ENCODE measurements around the gene CALM1.

DNA sequence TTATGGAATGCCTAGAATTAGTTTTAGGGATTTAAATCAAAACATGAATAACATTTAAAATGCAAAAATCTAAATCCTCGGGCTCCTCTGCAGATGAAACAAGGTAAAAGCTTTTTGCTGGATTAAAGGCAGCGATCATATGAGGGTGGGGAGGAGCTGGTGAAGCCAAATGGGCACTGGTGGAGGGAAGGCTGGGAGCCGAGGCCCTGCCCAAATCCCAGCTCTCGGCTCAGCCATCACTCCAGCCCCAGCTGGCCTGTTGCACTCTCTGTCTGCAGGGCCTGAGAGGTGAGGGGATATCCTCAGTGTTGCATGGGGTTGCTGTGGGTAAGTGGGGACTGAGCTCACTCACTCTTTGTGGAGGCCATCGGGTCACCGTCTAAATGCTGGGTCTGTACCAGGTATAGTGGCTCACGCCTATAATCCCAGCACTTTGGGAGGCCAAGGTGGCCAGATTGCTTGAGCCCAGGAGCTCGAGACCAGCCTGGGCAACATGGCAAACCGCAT lies 28.6 kb downstream of the CALM1 start:
- TF ChIP-seq CTCF (IDR thresholded peaks at IDR 0.05; ENCODE audit: insufficient read depth, low read depth, low read length) (no peak), EZH2 (IDR thresholded peaks at IDR 0.05; ENCODE audit: insufficient read depth, low read length) (no peak)

All from astrocyte (in vitro differentiated cells and primary cell).